ENCODE measurements around the gene TIMM23. TPM values are rescaled to one million over a fixed set of nuclear protein-coding genes. Genes with fewer than 3 reads are reported as not detected.
"Not testable (repeated sequence)": the region's sequence is repeated elsewhere in the genome, so short reads cannot be mapped to it uniquely, and the experiment has no call there.

The TIMM23 gene
- total RNA-seq, 1 donor from 2014 or later, result 52.0 TPM

- Mint-ChIP-seq H3K27me3 (ENCODE audit: low read depth) (no peaks in the 10 kb centered on the region), H3K9me3 (peaks cover 11% of the 10 kb centered on the region), H3K4me3 (no peak overlapping the region), H3K36me3 (peaks cover 50% of the 10 kb centered on the region), H3K4me1 (no peaks in the 10 kb centered on the region), H3K27ac (no peak overlapping the region)
- TF ChIP-seq CTCF (IDR thresholded peaks at IDR 0.05; ENCODE audit: unreplicated experiment), result no peak
- no peak for DNase-seq (ENCODE audit: low spot score in 2 of 2, unreplicated experiment in 2 of 2)
Observed at GRCh38 chr10:46000538-46000937, 28.2 kb downstream of the TIMM23 start.

- peaks cover 11% of the 10 kb centered on the region for H3K9me3 Mint-ChIP-seq
- H3K4me3 Mint-ChIP-seq, result no peak overlapping the region
- no peaks in the 10 kb centered on the region for H3K27me3 Mint-ChIP-seq (ENCODE audit: low read depth)
- no peak for TF ChIP-seq CTCF (IDR thresholded peaks at IDR 0.05; ENCODE audit: unreplicated experiment)
- H3K27ac Mint-ChIP-seq, result no peak overlapping the region
- no peaks in the 10 kb centered on the region for H3K4me1 Mint-ChIP-seq
- DNase-seq (ENCODE audit: low spot score in 2 of 2, unreplicated experiment in 2 of 2), result no peak
- peaks cover 49% of the 10 kb centered on the region for H3K36me3 Mint-ChIP-seq
Observed at GRCh38 chr10:46001187-46001756, 29.0 kb downstream of the TIMM23 start.

GRCh38 chr10:46002189-46002687 is 29.9 kb downstream of the TIMM23 start:
- not testable (repeated sequence) for H3K4me3 Mint-ChIP-seq; H3K27me3 Mint-ChIP-seq (ENCODE audit: low read depth); H3K27ac Mint-ChIP-seq; H3K4me1 Mint-ChIP-seq; DNase-seq (ENCODE audit: low spot score in 2 of 2, unreplicated experiment in 2 of 2)
- peaks cover 11% of the 10 kb centered on the region for H3K9me3 Mint-ChIP-seq
- H3K36me3 Mint-ChIP-seq, result peaks cover 56% of the 10 kb centered on the region

- Mint-ChIP-seq H3K4me1 (no peaks in the 10 kb centered on the region), H3K9me3 (peaks cover 11% of the 10 kb centered on the region), H3K27ac (no peak overlapping the region), H3K36me3 (peaks cover 55% of the 10 kb centered on the region), H3K4me3 (no peak overlapping the region), H3K27me3 (ENCODE audit: low read depth) (no peaks in the 10 kb centered on the region)
- no peak for DNase-seq (ENCODE audit: low spot score in 2 of 2, unreplicated experiment in 2 of 2)
- no peak for TF ChIP-seq CTCF (IDR thresholded peaks at IDR 0.05; ENCODE audit: unreplicated experiment)
Observed at GRCh38 chr10:46002916-46003693, 30.8 kb downstream of the TIMM23 start.

DNA sequence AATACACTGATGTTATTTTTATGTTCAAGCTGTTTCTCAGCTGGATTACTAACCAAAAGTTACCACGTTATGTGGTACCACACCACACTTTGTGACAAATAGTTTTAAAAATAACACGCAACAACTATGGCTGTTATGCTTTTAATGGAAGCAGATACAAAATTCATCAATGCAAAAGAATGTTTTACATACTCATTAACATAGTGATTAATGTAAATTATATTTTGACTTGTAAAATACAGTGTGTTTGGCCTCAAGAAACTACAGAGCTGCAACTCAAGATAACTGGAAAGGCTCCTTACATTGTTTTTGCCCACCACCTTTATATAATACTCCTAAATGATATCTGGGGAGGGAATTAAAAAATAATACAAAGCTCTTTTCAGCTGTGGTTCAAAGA is 32.7 kb downstream of the TIMM23 start:
- H3K36me3 Mint-ChIP-seq, result peaks cover 53% of the 10 kb centered on the region
- H3K27ac Mint-ChIP-seq, result no peak overlapping the region
- no peak for TF ChIP-seq CTCF (IDR thresholded peaks at IDR 0.05; ENCODE audit: unreplicated experiment)
- H3K27me3 Mint-ChIP-seq (ENCODE audit: low read depth), result no peaks in the 10 kb centered on the region
- no peaks in the 10 kb centered on the region for H3K4me1 Mint-ChIP-seq
- DNase-seq (ENCODE audit: low spot score in 2 of 2, unreplicated experiment in 2 of 2), result no peak
- no peak overlapping the region for H3K4me3 Mint-ChIP-seq
- peaks cover 6% of the 10 kb centered on the region for H3K9me3 Mint-ChIP-seq

- peaks cover 54% of the 10 kb centered on the region for H3K36me3 Mint-ChIP-seq
- TF ChIP-seq CTCF (IDR thresholded peaks at IDR 0.05; ENCODE audit: unreplicated experiment), result no peak
- no peak overlapping the region for H3K4me3 Mint-ChIP-seq
- DNase-seq (ENCODE audit: low spot score in 2 of 2, unreplicated experiment in 2 of 2), result no peak
- peaks cover 6% of the 10 kb centered on the region for H3K9me3 Mint-ChIP-seq
- no peak overlapping the region for H3K27ac Mint-ChIP-seq
- H3K27me3 Mint-ChIP-seq (ENCODE audit: low read depth), result no peaks in the 10 kb centered on the region
- no peaks in the 10 kb centered on the region for H3K4me1 Mint-ChIP-seq
Observed at GRCh38 chr10:46005383-46005782, 33.1 kb downstream of the TIMM23 start.

Measured in mesothelial cell of epicardium (in vitro differentiated cells).